Transverse colon (tissue), 4 donors: Measurements from ENCODE around the gene EVPLL. TPM values are rescaled to one million over a fixed set of nuclear protein-coding genes. Genes with fewer than 3 reads are reported as not detected.
A peak's percentile ranks its signal among the peaks of the same experiment; 100 is the strongest.
"Not testable (repeated sequence)": the region's sequence is repeated elsewhere in the genome, so short reads cannot be mapped to it uniquely, and the experiment has no call there.

Experiments used
- DNase-seq: peaks from one replicate; pipeline ENCODE4 v3.0.0-alpha.2; 2019
- H3K27ac ChIP-seq, 4 donors: fragments of 200-600 bp; sonication (generic); 2 replicates each; pipeline ENCODE4 v1.5.1; 2016 to 2018; ENCODE audit warnings: inconsistent platforms in 4 of 4
- H3K27me3 ChIP-seq: fragments of 200-600 bp; sonication (generic); 2 replicates; pipeline ENCODE4 v1.5.1; 2017; ENCODE audit warnings: inconsistent platforms
- H3K36me3 ChIP-seq, 4 donors: fragments of 200-600 bp; sonication (generic); 2 replicates each; pipeline ENCODE4 v1.5.1; 2017 to 2019; ENCODE audit warnings: inconsistent platforms in 4 of 4
- H3K4me1 ChIP-seq, 4 donors: fragments of 200-600 bp; sonication (generic); 2 replicates each; pipeline ENCODE4 v1.5.1; 2017 to 2020; ENCODE audit warnings: inconsistent platforms in 4 of 4
- H3K4me3 ChIP-seq, 4 donors: fragments of 200-600 bp; sonication (generic); 1 replicate in 1 of 4; 2 replicates in 3 of 4; pipeline versions ENCODE4 v1.5.1 to v1.6.1; 2017 to 2019; ENCODE audit warnings: inconsistent platforms in 4 of 4
- H3K9me3 ChIP-seq, 2 donors: fragments of 200-600 bp; sonication (generic); 2 replicates each; pipeline ENCODE4 v1.5.1; 2017 to 2019; ENCODE audit warnings: inconsistent platforms in 2 of 2
- EP300 ChIP-seq: sonication (generic); formaldehyde crosslinking; IDR thresholded peaks from one replicate; pipeline ENCODE4 v1.6.1; 2017; ENCODE audit warnings: antibody characterized with exemption, low read depth
- POLR2A ChIP-seq: fragments of 450-650 bp; IDR thresholded peaks from one replicate; pipeline ENCODE4 v1.6.1; 2016; ENCODE audit warnings: antibody characterized with exemption, mild to moderate bottlenecking, moderate library complexity
- POLR2AphosphoS5 ChIP-seq, 3 donors: sonication (generic); formaldehyde crosslinking; IDR thresholded peaks; one replicate each; pipeline ENCODE4 v1.6.1; 2016; ENCODE audit warnings: antibody characterized with exemption in 3 of 3
- WGBS, 2 donors: methylation state at CpG; one replicate each; pipeline ENCODE4 v1.1.5; 2018; ENCODE audit warnings: low coverage in 1 of 2; 5-methylcytosine and 5-hydroxymethylcytosine counted together
- in situ Hi-C, 4 donors: fragments of 200-750 bp; cut with MboI; loops; one replicate each; pipeline versions ENCODE4 v1.15.0 to v1.15.1; 2017; ENCODE audit warnings: low sequenced_read_pairs in 3 of 4, low pct_ligation_motif_present in 1 of 4, low pct_unique_long_range_greater_than_20kb in 1 of 4
- intact Hi-C: fragments of 100-400 bp; cut with DNase I; formaldehyde crosslinking; loops from one replicate; pipeline ENCODE4 v1.15.1; 2023; ENCODE audit warnings: low total_unique reads
- total RNA-seq, 4 donors: library from RNA; depleted of rRNA; stranded (reverse); fragments of >200 nt; gene quantifications; one replicate each; pipeline ENCODE4 v1.1.0, GENCODE V29; 2016
- TF ChIP-seq, protein P1 (sequence below), 5 experiments: fragments of 200-600 bp in 3 of 5; fragments of 450-650 bp in 2 of 5; sonication (generic) in 3 of 5; IDR thresholded peaks; 1 replicate in 2 of 5; 2 replicates in 3 of 5; pipeline ENCODE4 v1.5.1; 2016 to 2017; ENCODE audit warnings: antibody characterized with exemption in 5 of 5, inconsistent platforms in 3 of 5, mild to moderate bottlenecking in 2 of 5, moderate library complexity in 1 of 5

Gene EVPLL
- total RNA-seq, result 1 to 10 TPM in 2 of 4 donors, under 1 TPM in 1, not detected in 1; 0.41 to 7.0 (median 1.1) TPM

DNA sequence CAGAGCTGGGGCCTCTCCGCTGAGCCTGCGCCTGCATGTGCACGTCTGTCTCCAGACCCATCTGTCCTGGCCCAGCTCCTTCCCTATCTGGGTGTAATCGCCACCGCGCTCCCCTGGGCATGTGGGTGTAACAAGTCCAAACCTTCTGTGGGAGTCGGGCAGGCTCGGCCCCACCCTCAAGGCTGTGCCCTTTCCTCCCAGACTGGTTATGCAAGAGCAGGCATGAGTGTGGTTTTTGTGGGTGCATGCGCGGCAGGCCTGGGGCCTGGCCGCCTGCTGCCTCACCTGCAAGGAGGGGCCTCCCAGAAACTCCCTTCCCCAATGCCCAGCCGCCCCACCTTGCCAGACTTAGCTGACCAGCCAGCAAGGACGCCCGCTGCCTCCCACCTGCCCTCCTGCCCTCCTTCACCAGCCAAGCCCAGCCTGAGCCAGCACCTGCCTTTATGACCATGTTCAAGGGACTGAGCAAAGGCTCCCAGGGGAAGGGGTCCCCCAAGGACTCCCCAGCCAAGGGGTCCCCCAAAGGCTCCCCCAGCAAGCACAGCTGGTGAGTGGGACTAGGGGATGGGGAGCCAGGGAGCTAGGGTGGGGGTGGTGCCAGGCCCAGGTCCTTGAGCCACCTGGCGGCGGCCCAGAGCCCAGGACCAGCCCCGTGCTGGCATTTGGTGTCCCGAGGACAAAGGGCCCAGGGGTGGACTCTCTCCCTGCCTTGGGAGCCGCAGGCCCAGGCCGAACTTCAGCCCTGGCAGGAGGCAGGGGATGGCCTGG lies at the start of gene EVPLL:
TSS of gene EVPLL (plus strand) at position 342 of the 768 bp plus-strand sequence. CDS start 3,160 bp downstream, outside the sequence.
- 55% methylated on average over 10 of the region's 20 CpGs; no CpG with 5 or more reads in 1 of the 2 donors for WGBS, 2 donors
- Histone ChIP-seq H3K4me1 (peaks cover 0 to 20% (median 16%) of the 10 kb centered on the region in 4 donors), H3K27ac (peak within 1 kb of the TSS in 3 of 4 donors; percentile 30 to 67 (median 40)), H3K27me3 (peaks cover 13% of the 10 kb centered on the region), H3K9me3 (no peaks in the 10 kb centered on the region), H3K36me3 (no peaks in the 10 kb centered on the region), H3K4me3 (no peak within 1 kb of the TSS)
- TF ChIP-seq, protein P1, sequence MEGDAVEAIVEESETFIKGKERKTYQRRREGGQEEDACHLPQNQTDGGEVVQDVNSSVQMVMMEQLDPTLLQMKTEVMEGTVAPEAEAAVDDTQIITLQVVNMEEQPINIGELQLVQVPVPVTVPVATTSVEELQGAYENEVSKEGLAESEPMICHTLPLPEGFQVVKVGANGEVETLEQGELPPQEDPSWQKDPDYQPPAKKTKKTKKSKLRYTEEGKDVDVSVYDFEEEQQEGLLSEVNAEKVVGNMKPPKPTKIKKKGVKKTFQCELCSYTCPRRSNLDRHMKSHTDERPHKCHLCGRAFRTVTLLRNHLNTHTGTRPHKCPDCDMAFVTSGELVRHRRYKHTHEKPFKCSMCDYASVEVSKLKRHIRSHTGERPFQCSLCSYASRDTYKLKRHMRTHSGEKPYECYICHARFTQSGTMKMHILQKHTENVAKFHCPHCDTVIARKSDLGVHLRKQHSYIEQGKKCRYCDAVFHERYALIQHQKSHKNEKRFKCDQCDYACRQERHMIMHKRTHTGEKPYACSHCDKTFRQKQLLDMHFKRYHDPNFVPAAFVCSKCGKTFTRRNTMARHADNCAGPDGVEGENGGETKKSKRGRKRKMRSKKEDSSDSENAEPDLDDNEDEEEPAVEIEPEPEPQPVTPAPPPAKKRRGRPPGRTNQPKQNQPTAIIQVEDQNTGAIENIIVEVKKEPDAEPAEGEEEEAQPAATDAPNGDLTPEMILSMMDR (IDR thresholded peaks at IDR 0.05), result no peak
- no peak for TF ChIP-seq EP300
- no peak for TF ChIP-seq POLR2AphosphoS5 (IDR thresholded peaks at IDR 0.05)
- TF ChIP-seq POLR2A, result no peak
- intact Hi-C loops, result no loop called here
- peak; percentile 81 for DNase-seq
- in situ Hi-C loops, result no loop called here

DNA sequence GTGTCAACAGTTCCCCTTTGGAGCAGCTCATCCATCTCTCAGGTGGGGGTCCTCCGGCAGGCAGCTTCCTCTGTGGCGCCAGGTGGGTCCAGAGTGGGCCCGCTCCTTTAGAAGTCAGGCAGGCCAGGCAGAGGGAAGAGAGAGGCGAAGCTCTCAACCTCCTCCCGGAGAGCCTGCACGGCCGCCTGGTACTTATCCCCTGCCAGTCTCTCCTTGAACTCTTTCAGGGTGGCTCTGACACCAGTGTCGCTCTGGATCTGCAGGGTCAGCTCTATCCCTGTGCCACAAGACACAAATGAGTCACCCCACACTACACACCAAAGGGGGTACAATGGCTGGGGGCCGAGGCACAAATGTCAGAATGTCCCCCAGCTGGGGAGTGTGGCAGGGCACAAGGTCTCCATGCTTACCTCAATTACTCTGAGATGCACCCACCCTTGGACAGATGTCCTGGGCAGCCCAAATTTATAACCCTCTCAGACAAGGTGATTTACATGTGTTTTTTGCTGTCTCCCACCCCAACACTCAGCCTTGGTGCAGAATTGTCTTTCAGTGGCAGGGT lies 48.9 kb upstream of the EVPLL start:
- Histone ChIP-seq H3K27ac (no peak overlapping the region), H3K9me3 (no peaks in the 10 kb centered on the region), H3K27me3 (no peaks in the 10 kb centered on the region), H3K4me1 (no peaks in the 10 kb centered on the region), H3K36me3 (peaks cover 0 to 22% (median 0%) of the 10 kb centered on the region in 4 donors), H3K4me3 (no peak overlapping the region)
- WGBS, 2 donors, result 92% methylated on average over 9 of the region's 9 CpGs; no CpG with 5 or more reads in 1 of the 2 donors
- no peak for DNase-seq
- TF ChIP-seq EP300 (no peak), POLR2A (no peak), POLR2AphosphoS5 (IDR thresholded peaks at IDR 0.05) (no peak)
- TF ChIP-seq, protein P1 (IDR thresholded peaks at IDR 0.05), result no peak
- intact Hi-C loops (loop anchor here (2.0 kb wide), 1 partner anchor 46 kb away; no protein-coding TSS in a partner anchor), in situ Hi-C loops (no loop called here)

DNA sequence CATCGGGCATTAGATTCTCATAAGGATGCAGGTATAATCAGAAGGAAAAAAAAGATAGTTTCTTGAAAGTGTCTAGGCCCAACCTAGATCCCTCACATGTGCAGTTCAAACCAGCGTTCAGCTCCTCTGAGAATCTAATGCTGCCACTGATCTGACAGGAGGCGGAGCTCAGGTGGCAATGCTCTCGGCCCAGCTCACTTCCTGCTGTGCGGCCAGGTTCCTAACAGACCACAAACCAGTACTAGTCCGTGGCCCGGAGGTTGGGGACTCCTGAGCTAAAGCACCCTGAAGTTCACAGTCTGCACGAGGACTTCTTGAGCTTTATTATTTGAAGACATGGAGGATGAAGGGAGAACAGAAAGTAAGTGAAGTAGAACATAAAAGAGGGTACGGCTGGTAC lies 45.7 kb upstream of the EVPLL start:
- Histone ChIP-seq H3K9me3 (no peaks in the 10 kb centered on the region), H3K27ac (no peak overlapping the region), H3K4me3 (no peak overlapping the region), H3K27me3 (no peaks in the 10 kb centered on the region), H3K4me1 (no peaks in the 10 kb centered on the region), H3K36me3 (peaks cover 0 to 23% (median 0%) of the 10 kb centered on the region in 4 donors)
- intact Hi-C loops, result no loop called here
- peak; percentile 19 for DNase-seq
- WGBS, 2 donors, result 74 to 97% methylated on average over 6 to 9 of the region's 9 CpGs
- no peak for TF ChIP-seq EP300
- TF ChIP-seq POLR2A, result no peak
- TF ChIP-seq, protein P1 (IDR thresholded peaks at IDR 0.05), result no peak
- TF ChIP-seq POLR2AphosphoS5 (IDR thresholded peaks at IDR 0.05), result no peak
- in situ Hi-C loops, result no loop called here

DNA sequence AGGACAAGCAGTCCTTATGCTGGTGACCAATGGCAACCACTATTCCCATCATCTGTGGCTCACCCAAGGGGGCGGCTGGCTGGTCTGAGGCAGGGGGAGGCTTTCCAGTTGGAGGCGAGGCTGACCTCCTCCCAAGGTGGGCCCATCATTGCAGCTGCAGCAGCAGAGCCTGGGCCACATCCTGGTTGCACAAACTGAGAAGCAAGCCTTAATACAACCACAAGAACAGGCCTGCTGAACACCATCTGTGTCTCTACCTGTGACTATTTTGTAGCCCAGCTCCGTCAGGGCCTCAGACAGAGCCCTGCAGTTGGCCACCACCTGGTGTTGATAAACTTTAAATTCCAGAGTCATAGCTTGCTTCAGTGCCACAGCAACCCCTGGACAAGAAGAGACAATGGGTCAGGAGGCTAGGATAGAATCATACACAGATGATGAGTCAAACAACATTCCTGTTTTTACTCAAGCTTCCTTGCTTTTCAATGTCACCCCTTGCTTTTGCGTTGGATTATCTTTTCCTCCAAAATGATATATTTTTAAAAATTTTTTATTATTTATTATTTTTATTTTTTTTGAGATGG lies 44.6 kb upstream of the EVPLL start:
- H3K9me3 ChIP-seq, result no peaks in the 10 kb centered on the region
- no peak overlapping the region for H3K27ac ChIP-seq
- 81 to 88% methylated on average over 1 to 4 of the region's 4 CpGs for WGBS, 2 donors

DNA sequence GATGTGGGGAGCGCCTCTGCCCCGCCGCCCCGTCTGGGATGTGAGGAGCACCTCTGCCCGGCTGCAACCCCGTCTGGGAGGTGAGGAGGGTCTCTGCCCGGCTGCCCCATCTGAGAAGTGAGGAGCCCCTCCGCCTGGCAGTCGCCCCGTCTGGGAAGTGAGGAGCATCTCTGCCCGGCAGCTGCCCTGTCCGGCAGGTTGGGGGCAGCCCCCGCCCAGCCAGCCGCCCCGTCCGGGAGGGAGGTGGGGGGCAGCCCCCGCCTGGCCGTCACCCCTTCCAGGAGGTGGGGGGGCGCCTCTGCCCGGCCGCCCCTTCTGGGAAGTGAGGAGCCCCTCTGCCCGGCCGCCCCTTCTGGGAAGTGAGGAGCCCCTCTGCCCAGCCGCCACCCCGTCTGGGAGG lies 39.4 kb upstream of the EVPLL start:
- H3K4me3 ChIP-seq, in situ Hi-C loops, H3K27me3 ChIP-seq, DNase-seq, intact Hi-C loops, H3K4me1 ChIP-seq, H3K27ac ChIP-seq, H3K9me3 ChIP-seq: not testable (repeated sequence)
- H3K36me3 ChIP-seq, result peaks cover 0 to 32% (median 11%) of the 10 kb centered on the region in 4 donors
- 98% methylated on average over 17 of the region's 25 CpGs; no CpG with 5 or more reads in 1 of the 2 donors for WGBS, 2 donors

More for the DNA sequence above, 44.6 kb upstream of the EVPLL start:
- peaks cover 0 to 23% (median 0%) of the 10 kb centered on the region in 4 donors for H3K36me3 ChIP-seq
- no peak for TF ChIP-seq POLR2A
- TF ChIP-seq EP300, result no peak
- TF ChIP-seq POLR2AphosphoS5 (IDR thresholded peaks at IDR 0.05), result no peak
- TF ChIP-seq, protein P1 (IDR thresholded peaks at IDR 0.05), result no peak
- intact Hi-C loops (no loop called here), in situ Hi-C loops (no loop called here)
- no peaks in the 10 kb centered on the region for H3K27me3 ChIP-seq
- H3K4me1 ChIP-seq, result no peaks in the 10 kb centered on the region
- no peak overlapping the region for H3K4me3 ChIP-seq
- DNase-seq, result no peak
